CD4-positive, alpha-beta T cell treated with Interleukin-21 for 1 hour (primary cell): ENCODE data around the gene PIGQ.
A peak's percentile ranks its signal among the peaks of the same experiment; 100 is the strongest.
"Not testable (repeated sequence)": the region's sequence is repeated elsewhere in the genome, so short reads cannot be mapped to it uniquely, and the experiment has no call there.

Source experiments
- DNase-seq: peaks from one replicate; pipeline ENCODE4 v3.0.0-alpha.2; 2020

PIGQ gene

DNA sequence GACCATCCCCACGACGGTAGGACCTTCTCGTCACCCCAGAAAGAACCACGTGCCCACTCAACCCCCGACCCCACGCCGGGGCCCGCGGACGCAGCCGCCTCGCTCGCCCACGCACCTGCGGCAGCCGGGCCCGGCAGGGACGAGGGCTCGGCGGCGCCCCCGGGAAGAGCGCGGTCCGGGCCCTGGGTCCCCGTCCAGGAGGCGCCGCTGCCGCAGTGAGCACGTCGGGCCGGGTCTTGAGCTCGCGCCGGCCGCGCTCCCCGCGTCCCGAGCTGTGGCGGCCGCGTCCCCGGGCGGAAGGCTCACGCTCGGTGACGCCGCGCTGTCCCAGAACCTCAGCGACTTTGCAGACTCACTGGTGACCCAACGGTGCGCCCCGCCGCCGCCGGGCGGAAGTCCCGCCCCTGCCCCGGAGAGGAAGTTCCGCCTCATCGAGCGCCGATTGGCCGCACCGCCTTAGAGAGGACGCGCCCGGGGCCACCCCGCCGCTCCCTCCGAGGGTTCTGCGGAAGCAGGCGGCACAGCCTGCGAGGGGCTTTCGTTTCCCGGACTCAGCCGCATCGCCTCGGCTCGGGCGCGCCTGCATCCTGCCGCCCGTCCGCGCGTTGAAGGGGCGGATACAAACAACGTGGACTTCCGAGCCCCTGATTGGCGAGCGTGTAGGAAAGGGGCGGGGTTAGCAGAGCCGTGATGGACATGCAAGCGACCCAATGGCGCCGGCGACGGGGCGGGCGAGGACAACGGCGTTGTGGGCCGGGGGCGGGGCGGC lies 19.3 kb downstream of the PIGQ start:
- DNase-seq, result peak; percentile 98

DNA sequence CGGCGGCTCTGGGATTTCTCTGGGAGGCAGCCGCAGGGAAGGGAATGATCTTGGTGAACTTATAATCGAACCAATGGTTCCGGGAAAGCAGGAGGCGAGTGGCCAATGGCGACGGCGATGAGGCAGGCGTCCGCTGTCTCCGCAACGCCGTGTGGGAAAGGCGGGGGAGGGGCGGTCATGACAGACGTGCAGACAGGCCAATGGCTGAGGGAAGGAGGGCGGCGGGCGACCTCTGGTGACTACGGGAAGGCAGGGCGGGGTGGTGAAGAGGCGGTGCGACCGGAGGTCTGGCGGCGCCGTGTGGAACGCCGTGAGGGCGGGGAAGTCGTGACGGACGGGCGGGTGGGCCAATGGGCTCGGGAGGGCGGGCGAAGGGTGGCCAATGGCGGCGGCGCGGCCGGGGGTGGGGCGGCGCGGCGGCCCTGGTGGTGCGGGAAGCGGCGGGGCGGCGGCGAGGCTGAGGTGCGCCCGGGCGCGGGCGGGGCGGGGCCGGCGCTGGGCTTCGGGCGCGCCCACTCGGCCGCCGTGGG lies 20.0 kb downstream of the PIGQ start, which contains the start of gene RAB40C:
RAB40C (plus strand) TSS at position 409 of the 530 bp plus-strand sequence. CDS start 226 bp downstream, outside the sequence.
- peak; percentile 99 for DNase-seq

DNA sequence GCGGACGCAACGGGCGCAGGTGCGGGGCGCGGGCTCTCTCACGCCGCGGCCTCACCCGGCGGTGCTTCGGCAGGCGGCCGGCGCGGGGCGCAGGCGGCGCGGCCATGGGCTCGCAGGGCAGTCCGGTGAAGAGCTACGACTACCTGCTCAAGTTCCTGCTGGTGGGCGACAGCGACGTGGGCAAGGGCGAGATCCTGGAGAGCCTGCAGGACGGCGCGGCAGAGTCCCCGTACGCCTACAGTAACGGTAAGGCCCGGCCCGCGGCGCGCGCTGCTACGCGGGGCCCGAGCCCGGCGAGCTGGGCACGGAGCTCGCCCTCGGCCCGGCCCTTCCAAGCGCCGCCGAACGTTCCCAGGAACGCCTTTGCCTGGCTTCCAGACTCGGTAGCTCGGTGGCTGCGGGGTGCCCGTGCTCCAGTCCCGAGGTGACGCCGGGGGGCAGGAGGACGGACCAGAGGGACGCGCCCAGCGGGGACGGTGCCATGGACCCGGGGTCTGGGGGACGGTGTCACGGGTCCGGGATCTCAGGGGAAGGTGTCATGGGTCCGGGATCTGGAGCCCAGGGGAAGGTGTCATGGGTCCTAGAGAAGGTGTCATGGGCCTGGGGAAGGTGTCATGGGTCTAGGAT lies 20.5 kb downstream of the PIGQ start:
- DNase-seq, result no peak

DNA sequence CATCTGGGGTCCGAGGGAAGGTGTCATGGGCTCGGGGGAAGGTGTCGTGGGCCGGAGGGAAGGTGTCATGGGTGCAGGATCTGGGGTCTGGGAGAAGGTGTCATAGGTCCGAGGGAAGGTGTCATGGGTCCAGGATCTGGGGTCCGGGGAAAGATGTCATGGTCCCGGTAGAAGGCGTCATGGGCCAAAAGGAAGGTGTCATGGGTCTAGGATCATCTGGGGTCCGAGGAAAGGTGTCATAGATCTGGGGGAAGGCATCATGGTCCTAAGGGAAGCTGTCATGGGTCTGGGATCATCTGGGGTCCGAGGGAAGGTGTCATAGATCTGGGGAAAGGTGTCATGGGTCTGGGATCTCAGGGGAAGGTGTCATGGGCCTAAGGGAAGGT lies 21.0 kb downstream of the PIGQ start:
- DNase-seq, result no peak

DNA sequence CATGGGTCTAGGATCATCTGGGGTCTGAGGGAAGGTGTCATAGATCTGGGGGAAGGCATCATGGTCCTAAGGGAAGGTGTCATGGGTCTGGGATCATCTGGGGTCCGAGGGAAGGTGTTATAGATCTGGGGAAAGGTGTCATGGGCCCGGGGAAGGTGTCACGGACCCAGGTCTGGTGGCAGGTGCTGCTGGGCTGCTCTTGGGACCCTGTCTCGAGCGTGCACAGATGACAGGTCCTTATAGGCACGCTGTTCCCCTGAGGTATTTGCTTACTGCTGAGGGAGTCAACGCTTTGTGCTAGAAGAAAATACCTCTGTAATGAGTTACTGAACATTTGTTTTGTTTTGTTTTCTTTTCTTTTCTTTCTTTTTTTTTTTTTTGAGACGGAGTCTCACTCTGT lies 21.5 kb downstream of the PIGQ start:
- DNase-seq, result no peak

DNA sequence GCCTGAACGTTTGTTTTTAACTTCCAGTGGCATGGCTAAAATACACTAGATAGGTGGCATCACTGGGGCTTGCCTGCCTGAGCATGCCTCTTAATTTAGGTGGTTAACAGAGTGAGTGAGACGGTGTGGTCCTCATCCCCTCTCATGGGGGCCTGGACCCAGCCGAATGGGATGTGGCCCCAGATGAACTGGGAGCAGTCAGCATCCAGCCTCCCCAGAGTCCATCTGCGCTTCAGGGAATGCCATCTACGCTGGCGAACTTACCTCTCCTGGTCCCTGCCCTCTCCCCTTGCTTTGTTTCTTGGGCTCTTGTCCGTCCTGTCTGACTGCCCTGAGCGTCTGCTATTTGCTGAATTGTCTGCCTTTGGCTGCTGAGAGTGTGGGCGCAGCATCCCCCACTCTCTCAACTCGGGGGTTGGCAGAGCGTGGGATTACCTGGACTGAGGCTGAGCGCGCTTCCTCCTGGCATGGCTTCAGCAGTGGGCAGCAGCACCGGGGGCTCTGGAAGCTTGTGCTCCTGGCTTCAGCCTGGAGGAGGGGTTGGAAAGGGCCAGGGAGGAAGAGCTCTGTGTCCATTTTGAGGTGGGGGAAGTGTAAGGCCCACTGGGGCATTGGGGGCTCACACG lies 22.2 kb downstream of the PIGQ start:
- DNase-seq, result no peak

DNA sequence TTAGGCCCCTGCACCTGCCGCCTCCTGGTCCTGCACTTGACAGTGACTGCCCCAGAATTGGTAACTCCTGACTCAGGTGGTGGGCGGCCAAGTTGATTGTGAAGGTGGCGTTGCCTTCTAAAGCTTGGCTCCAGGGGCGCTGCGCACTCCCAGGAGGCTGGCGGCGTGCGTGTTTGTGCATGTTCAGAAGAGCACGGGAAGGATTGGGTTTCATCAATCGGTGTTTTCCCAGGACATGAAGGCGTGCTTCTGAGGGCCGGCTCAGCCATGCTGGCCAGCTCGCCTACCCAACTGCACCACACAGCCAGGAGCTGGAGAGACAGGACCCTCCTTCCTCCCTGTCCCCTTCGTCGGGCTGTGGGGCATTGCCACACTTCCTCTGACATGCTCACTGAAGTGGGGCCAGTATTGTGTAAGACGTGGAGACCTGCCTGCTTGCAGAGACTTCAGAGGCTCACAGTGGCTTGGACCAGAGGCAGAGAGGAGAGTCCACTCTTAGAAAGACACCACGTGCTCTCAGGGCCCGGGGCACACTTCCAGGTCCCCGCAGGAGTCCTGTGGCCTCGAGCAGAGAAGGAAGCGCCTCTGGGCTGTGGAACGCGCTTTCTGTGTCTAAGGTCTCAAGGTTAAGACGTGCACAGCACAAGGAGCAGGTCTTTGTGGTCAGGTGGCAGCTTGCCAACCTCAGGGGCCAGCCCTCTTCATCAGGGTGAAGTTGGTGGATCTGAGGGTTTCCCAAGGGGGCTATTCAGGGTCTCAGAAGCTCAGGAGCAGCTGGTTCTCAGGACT lies 22.9 kb downstream of the PIGQ start:
- DNase-seq, result no peak

DNA sequence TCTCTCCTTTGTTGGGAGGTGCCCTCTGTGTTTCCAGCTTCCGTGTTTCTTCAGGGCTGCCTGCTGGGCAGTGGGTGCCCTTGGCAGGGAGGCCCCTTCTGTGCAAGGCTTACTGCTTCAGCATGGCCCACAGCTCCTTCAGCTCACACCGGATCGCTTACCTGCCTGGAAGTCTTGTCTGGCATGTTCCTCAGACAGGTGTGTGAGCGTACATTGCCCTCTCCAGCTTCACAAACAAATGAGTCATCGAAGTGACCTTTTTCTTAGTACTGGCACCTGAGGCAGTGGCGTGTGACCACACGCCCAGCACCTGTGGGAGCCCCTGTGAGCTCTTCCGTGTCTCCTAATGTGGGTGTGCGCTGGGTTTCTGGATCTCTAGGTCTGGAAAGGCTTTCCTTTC lies 23.6 kb downstream of the PIGQ start:
- DNase-seq, result no peak

DNA sequence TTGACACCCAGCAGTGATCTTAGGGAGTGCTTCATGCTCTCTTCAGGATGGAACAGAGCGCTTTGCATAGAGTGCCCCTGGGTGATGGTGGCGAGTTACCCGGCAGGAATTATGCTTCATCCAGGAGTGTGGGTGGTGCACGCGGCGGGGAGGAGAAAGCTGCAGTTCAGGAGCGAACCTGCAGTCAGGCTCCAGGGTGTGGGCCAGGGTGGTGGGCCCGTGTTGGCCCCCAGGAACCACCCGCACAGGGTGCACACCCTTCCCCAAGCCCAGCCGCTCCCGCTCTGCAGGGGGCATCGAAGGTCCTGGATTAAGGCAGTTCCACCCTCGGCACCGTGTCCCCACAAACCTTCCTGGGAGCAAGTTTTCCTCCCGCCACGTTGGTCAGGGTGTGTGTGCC lies 24.0 kb downstream of the PIGQ start:
- no peak for DNase-seq

DNA sequence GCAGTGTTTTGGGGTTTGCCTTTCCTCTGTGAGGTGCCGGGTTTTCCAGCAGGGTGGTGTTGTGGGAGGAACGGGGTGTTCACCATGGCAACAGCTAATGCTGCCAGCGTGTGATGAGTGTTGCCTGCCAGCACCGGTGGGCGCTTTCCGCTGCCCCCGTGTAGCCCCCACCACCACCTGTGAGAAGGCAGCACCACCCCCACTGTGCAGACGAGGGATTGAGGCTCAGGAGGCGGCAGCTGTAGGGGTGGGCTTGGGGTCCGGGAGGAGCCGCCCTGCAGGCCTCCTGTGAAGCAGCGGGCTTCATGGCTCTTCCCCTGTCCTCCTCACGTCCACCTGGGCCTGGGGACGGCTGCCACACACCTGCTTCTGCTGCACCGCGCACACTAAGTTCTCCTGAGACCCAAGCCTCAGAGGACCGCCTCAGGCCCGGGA lies 25.3 kb downstream of the PIGQ start:
- DNase-seq, result no peak

DNA sequence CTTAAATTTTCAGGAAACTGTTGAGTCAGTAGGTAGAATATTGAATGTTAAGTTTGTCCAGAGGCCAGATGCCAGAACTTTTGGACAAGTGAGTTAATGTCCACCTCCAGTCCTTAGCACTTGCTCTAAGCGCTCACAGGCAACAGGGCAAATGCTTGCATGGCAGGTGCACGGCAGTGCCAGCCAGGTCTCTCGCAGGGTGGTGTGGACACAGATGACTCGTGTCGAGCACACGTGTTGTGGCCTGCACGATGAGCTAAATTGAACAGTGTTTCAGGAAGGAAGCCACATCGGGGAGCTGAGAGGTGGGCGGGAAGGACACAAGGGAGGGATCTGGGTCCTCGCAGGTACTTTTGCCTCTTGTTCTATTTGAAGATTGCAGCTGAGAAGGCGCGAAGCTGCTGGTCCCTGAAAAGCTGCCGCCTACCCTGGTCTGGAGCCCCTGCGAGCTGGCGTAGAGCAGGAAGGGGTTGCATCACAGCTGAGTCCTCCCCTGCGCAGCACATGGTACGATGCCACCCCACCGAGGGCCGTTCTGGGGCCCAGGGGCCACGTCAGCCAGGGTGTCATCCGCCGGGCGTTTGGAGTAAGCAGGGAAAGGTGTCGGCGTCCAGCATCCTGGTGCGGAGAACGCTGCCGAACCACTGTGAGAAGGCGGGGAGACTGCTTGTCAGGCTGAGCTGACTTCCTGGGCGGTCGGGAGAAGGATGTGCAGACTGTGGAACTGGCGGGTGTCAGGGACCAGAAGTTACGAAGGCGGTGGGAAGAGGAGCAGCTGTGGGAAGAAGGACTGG lies 26.4 kb downstream of the PIGQ start:
- no peak for DNase-seq

DNA sequence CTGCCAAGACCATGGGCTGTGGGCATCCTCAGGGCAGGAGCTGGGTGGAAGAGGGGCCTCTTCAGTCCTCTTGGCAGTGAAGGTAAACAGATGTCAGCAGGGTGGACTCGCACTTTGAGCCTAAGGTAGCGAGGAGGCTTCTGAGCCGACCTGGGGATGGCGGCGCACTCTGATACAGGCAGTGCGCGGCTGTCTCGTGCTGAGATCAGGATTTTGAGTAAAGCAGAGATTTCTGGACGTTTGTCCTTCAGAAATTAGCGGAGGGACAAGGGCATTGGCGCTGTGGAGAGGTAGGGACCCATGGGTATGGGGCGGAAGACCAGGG lies 26.9 kb downstream of the PIGQ start:
- DNase-seq, result no peak

DNA sequence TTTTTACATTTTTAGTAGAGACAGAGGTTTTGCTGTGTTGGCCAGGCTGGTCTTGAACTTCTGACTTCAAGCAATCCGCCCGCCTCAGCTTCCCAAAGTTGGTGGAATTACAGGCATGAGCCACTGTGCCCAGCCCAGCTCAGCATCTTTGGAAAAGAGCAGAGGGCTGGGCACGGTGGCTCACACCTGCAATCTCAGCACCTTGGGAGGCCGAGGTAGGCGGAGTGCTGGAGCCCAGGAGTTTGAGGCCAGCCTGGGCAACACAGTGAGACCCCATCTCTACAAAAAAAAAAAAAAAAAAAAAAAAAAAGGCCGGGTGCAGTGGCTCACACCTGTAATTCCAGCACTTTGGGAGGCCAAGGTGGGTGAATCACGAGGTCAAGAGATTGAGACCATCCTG lies 27.9 kb downstream of the PIGQ start:
- DNase-seq, result not testable (repeated sequence)

DNA sequence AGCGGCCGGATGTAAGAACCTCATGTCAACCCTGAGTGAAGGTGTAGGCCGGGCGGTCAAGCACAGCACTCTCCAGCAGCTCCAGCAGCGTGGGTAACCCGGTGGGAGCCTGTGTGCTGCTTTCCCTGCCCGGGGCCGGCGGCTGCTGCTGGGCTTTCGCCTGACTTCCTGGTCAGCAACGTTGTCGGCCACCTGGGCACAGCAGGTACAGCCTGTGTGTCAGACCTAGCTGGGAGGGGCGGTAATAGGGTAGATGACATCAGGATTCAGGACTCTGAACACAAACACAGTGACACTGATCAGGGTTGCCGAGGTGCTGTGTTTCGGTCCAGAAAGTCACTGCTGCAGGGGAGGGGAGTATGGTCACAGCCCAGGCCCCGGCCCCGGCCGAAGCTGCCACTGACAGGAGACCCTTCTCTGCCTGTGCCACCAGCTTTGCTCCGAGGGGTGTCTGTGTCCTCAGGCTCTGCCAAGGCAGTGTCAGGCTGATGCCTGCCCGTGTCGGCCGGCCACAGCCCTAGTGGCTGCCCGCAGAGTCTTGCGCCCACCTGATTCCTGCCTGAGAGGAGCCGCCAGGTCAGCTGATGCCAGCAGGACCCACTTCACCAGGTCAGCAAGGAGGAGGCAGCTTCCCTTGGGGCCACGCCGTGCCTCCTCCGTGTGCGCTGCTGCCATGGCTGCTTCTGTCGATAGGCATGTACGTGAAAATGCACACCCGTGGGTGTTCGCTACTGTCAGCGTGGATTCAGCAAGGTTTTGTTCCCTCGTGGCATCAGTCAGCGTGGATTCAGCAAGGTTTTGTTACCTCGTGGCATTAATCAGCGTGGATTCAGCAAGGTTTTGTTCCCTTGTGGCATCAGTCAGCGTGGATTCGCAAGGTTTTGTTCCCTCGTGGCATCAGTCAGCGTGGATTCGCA lies 29.3 kb downstream of the PIGQ start:
- no peak for DNase-seq

DNA sequence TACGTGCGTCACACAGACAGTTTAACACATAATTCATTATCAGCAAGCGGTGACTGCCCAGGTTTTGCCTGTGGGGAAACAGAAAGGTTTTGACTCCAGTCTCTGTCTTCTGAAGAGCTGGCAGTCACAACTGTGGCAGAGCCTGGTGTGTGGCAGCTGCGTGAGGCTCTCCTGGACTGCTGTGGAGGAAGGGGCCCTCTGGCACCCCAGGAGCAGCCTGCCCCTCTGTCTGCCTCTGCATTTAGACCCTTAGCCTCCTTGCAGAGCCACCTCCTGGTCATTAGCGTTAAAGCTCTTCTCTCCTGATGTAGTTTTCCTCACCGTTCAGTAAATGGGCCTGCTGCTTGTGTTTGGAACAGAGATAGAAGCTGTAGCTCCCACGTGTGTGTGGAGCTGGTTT lies 31.0 kb downstream of the PIGQ start:
- no peak for DNase-seq

DNA sequence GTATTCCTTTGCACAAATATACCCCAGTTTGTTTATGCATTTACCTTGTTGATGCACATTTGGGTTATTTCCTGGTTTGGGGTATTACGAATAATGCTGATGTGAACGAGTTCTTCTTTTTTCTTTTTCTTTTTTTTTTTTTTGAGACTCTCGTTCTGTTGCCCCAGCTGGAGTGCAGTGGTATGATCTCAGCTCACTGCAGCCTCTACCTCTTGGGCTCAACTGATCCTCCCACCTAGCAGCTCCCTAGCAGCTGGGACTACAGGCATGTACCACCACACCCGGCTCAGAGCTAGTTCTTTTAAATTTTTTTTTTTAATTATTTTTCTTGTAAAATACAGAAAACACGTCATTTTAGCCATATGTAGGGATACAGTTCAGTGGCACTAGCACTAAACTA lies 34.2 kb downstream of the PIGQ start:
- no peak for DNase-seq

DNA sequence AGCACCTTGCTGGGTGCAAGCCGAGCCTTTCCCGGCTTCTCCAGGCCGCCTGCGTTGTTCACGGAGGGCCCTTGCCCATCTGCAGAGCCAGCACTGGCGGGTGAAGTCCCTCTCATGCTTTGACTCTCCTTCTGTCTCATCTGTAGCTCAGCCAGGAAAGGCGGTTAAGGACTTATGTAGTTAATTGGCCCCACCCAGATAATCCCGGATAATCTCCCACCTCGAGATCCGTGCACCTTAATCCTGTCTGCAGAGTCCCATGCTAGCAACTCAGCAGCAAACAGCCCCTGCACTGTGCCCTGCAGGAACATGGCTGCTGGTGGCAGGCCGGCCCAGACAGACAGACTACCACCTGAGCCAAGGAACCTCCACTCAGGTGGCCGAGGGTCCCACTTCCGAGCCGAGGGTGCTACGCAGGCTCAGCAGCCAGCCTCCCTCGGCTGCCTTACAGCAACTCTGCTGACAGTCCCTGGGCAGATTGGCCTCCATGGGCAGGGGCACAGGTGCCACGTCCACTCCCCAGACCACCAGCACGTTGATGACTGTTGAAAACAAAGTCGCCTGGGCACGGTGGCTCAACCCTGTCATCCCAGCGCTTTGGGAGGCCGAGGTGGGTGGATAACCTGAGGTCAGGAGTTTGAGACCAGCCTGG lies 37.0 kb downstream of the PIGQ start:
- no peak for DNase-seq

DNA sequence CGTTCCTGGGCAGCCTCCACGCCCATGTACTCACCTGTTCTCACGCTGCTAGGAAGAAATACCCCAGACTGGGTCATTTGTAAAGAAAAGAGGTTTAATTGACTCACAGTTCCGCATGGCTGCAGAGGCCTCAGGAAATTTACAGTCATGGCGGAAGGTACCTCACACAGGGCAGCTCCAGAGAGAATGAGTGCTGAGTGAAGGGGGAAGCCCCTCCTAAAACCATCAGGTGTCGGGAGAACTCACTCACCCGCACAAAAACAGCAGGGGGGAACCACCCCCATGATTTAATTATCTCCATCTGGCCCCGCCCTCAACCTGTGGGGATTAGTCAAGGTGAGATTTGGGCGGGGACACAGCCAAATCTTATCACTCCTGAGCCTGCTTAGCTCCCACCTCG lies 38.3 kb downstream of the PIGQ start:
- DNase-seq, result no peak

DNA sequence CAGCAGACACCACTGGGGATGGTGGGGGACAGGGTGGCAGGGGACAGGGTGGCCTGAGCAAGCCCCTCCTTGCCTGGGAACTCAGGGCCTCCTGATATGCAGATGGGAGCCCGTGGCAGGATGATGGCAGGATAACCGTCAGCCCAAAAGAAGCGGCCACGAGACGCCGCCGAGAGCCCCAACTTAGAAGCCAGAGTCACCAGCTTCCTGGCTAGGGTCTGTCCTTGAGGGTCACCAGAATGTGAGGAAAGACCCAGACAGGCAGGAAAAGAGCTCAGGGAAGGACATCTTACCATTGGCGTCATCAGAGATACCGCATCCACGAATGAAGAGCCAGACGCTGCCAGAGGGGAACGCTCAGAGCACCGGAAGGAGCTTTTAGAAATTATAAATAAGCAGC lies 39.5 kb downstream of the PIGQ start:
- DNase-seq, result no peak

DNA sequence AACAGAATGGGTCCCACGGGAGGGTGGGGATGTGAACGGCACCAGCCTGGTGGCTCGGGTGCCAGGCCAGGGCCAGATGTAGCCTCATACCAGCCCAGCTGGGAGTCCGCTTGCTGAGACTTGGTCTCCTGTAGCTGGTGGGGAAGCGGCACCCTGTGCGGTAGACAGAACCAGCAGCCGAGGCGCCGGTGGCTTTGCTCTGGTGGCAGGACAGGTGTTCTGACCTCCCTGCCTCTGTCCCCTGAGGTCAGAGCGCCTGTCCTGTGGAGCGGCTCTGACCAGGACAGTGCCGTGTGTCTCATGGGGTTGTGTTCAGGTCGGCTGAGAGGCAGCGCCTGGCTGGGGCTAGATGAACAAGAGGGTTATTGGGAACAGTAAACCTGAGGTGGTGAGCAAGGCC lies 40.2 kb downstream of the PIGQ start:
- DNase-seq, result no peak
